PFSK-1 (cell line): ENCODE data around the gene CNNM3.

Source experiments
- POLR2AphosphoS5 ChIP-seq: IDR thresholded peaks from 2 replicates; pipeline ENCODE4 v1.6.1; 2012; ENCODE audit warnings: low read depth, mild to moderate bottlenecking, control low read depth, low read length, moderate library complexity
- TAF1 ChIP-seq: IDR thresholded peaks from 2 replicates; pipeline ENCODE4 v1.6.1; 2012; ENCODE audit warnings: low read length, control low read depth, borderline replicate concordance; ENCODE audit not compliant: insufficient read depth

- no peak for TF ChIP-seq TAF1
- TF ChIP-seq POLR2AphosphoS5: no peak
Measured at GRCh38 chr2:96876269-96877041, 60.4 kb downstream of the CNNM3 start.
